NCI-H774 (cell line): ENCODE measurements around the gene POLD2.
A peak's percentile ranks its signal among the peaks of the same experiment; 100 is the strongest.

ENCODE experiments used
- DNase-seq: peaks from one replicate; lab custom pipeline; 2025; lab: John Stamatoyannopoulos, UW

Gene POLD2

DNA sequence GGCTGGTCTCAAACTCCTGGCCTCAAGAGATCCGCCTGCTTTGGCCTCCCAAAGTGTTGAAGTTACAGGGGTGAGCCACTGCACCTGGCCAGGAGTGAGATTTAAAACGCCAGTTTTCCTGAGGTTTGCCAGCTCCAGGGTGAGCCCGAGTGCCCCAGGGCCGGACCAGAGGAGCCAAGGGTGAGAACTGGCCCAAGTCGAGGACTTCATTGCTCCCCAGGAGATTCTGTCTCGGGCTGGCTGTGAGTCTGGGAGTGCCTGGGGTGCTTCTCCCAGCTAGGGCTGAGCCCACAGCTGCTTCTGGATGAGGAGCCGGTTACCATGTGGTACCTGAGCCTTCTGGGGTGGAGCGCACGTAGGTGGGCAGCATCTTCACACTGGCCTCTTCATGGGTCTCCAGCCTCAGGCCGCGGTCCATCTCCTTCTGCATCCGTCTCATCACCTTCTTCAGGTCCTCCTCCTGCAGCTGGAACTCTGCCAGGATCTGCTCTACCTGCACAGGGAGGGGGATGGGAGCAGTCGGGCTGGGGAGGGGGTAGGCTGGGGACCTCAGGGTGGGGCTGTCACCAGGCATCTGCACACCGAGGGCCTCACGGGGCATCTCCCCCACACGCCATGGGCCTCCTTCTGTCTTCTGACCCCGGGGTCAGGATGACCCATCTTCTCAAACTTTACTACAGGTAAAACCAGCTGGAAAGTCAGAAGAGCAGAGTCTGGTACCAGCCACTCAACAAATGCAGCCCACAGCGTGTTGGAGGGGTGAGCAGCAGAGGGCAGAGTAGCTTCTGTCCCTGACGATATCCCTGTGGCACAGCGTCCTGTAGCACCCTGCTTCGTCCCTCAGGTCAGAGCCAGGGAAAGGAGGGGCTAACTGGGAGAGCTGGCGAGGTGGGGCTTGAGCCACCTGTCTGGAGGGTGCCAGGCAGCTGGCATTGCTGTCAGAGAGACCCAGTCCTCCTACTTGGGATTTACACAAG lies 29.9 kb upstream of the POLD2 start:
- peak; percentile 49 for DNase-seq

DNA sequence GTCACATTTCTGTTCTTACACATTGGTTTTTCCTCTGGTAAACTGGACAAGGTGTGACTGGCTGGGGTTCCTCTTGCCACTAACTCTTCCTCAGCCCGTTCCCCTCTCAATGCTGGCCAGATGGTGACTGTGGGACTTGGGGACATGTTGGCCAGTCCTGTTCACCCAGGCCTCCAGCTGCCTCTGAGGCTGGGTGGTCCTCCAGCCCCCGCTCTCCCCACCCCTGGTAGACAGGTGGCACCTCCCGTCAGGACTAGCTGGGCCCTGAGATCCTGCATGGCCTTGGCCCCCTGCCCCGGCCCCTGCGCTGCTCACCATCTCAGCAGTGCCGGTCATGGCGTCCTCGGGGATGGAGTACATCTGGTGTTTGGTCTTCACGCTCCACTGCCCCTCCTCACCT lies 28.6 kb upstream of the POLD2 start:
- no peak for DNase-seq

DNA sequence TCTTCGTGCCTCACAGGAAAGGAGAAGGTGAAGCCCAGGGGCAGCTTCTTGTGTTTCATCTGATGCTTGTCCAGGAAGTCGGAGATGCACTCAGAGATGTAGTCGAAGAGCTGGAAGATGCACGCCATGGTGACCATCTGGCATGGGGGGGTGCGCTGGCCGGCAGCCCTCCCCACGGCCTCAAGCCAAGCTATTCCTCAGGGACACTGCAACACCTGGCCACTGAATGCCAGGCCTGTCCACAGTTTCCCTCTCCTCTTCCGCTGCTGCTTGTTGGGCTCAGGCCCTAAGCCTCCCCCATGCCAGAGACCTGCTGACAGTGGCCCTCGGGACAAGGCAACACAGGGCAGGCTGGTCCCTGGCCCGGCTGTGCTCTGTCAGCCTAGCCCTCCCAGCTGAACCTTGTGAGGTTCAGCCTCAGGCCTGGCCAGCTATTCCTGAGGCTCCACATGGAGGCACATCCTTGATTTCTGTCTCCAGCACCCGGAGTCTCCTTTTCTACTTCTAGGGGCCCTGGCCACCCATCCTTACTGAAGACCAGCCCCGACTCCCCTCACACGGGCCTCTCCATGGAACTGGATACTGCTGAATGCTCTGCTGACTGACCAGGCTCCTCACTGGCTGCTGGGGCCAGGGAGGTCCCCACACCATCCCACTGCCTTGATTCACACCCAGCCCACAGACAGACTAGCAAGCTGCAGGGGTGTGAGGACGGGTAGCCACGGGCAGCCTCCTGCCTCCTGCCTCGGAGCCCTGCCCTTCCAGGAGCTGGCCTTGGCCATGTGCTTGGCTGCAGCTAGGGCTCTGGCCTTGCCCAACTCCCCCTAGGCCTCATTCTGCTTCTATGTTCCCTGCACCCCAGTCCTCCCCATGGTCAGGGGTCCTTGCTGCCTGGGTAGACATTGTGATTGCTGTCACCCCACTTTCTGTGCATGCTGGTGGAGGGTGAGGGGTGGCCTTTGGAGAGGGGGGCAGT lies 27.9 kb upstream of the POLD2 start:
- no peak for DNase-seq

- no peak for DNase-seq
These were observed 27.1 kb upstream of the POLD2 start for GRCh38 chr7:44150466-44150832.

- DNase-seq, result no peak
These were observed 26.5 kb upstream of the POLD2 start for GRCh38 chr7:44149571-44150465.

DNA sequence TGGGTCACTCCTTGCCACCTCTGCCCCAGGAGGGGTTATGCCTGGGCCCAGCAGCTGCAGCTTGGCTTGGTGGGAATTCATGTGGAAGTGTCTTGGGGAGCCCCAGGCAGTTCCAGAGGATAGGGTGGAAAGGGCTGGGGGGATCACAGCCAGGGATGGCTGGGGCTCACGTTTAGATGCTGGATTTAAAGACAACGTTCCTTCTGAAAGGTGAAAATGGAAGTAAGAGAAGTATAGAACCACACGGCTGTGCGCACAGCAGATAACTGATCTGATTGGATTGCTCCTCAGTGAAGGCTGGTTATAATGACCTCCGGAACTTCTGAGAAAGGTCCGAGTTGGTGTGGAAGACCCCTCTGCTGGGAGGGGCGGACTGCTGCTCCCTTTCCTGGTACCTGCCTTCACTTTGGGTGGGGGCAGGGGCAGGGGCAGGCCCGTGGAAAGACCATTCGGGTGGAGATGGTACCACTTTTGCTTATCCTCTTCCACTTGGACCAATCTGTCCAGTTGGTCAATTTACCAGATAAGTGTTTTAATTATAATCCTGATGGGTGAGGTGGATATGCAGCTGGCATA lies 25.7 kb upstream of the POLD2 start:
- DNase-seq, result no peak

GRCh38 chr7:44148166-44148565 lies 24.8 kb upstream of the POLD2 start:
- DNase-seq, result no peak

GRCh38 chr7:44147026-44147991 lies 24.0 kb upstream of the POLD2 start:
- DNase-seq, result no peak

- no peak for DNase-seq
These were observed 22.9 kb upstream of the POLD2 start for GRCh38 chr7:44145969-44146911.

GRCh38 chr7:44145479-44145968 lies 22.2 kb upstream of the POLD2 start:
- no peak for DNase-seq

DNA sequence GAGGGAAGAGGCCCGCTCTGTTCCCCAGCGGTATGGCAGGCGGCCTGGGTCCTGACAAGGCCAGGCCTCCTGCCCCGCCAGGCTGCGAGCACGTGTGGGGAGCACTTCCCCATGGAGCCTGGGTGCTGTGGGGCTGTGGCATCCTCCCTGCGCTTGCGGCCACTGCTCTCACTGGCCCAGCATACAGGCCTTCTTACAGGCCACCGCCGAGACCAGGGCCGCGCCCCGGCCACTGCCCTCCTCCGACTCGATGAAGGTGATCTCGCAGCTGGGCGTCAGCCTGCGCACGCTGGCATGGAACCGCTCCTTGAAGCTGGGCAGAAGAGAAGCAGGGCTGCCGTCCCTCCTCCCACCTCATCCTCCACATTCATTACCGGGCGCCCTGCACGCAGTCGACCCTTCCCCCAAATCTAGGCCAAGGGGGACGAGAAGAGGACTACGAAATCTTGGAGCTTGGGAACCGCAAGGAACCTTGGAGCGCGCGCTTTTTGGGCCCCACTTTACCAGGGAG lies 21.7 kb upstream of the POLD2 start:
- DNase-seq, result no peak

GRCh38 chr7:44144426-44144967 lies 21.1 kb upstream of the POLD2 start:
- no peak for DNase-seq

DNA sequence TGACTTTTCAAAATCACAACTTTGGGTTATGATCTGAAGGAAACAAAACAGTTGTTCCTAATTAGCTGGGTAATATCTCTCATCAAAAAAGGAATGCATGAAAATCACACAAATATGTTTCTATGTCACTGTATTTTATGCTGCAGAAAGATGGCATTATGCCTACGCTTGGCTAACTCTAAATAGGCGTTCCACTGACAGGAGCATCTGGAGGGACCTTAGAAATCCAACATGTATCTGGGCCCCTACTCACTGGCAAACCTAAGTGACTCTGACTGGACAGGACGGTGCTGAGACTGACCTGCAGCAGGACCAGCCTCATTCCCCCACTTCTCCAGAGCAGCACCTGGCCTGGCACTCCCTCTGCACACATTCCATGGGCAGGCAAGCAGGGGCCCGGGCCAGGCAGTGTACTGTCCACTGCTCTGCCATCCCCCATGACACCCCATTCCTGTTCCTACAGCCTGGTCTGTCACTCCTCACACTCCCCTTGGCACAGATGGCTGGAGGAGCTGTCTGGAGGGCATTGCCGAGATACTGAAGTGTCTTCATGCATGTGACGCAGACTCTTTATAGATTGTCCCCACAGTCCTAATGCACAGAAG lies 20.4 kb upstream of the POLD2 start:
- DNase-seq, result no peak

- DNase-seq, result no peak
These were observed 18.7 kb upstream of the POLD2 start for GRCh38 chr7:44142028-44142427.

DNA sequence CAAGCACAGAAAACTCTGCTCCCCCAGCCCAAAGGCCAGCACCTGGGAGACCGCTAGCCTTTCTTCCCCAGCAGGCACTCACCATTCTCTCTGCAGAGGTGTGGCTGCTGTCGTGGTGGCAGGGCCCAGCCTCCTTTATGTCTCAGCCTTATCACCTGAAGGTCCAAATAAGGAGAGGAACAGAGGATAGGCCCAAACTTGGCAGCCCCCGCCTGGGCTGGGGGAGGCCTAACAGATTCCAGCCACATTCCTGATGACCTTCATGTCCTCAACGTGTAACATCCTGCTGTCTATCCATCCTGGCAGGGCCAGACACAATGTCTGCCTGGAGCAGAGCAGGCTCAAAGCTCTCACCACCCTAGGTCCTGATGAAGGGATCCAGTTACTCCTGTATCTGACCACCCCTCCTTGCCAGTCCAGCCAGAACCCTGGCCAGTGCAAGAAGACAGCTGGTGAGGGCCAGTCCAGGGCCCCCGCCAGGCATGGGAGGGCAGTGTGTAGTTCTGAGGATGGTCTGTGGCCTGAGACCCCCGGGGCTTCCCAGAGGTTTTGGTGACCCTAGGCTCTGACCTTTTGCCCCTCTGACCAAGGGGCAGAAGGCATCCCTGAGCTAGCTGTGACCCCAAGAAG lies 18.0 kb upstream of the POLD2 start, which contains the start of gene MYL7:
MYL7 (minus strand) TSS at position 112 of the 630 bp plus-strand sequence; CDS start at position 85, 27 bp downstream.
- no peak for DNase-seq

- DNase-seq, result no peak
These were observed 17.0 kb upstream of the POLD2 start for GRCh38 chr7:44140341-44140740.

DNA sequence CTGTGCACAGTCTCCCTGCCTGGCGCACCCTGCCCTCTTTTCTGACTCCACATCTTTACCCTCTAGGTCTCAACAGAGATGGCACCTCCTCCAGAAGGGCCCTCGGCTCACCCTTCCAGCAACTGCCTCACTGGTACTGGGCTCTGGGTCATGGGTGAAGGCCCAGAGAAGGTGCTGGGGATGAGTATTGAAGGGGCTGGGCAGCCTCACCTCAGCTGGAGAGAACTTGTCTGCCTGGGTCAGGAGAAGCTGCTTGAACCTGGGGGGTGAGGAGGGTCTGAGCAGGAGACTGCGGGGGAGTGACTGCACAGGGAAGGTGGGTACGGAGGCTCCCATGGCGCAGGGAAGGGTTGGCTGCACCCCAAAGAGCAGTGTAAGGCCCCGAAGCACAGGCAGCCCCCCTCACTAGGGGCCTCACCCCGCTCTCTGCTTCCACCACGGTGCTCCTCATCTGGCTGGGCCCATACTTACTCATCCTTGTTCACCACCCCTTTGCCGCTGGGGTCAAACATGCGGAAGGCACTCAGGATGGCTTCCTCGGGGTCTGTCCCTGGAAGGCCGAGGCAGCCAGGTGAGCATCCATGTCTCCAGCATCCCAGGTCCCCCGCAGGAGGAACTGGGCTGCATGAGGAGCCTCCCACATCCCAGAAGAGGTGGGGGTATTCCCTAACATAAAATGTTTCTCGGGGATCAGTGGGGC lies 16.1 kb upstream of the POLD2 start:
- no peak for DNase-seq
